ENCODE measurements around the gene NAGK.
"Not testable (repeated sequence)": the region's sequence is repeated elsewhere in the genome, so short reads cannot be mapped to it uniquely, and the experiment has no call there.

DNA sequence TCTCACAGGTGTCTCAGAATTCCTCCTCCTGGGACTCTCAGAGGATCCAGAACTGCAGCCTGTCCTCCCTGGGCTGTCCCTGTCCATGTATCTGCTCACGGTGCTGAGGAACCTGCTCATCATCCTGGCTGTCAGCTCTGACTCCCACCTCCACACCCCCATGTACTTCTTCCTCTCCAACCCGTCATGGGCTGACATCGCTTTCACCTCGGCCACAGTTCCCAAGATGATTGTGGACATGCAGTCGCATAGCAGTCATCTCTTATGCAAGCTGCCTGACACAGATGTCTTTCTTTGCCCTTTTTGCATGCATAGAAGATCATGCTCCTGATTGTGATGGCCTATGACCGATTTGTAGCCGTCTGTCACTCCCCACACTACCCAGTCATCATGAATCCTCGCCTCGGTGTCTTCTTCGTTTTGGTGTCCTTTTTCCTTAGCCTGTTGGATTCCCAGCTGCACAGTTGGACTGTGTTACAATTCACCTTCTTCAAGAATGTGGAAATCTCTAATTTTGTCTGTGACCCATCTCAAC lies 13.2 kb upstream of the NAGK start:
- TF ChIP-seq, protein P1, sequence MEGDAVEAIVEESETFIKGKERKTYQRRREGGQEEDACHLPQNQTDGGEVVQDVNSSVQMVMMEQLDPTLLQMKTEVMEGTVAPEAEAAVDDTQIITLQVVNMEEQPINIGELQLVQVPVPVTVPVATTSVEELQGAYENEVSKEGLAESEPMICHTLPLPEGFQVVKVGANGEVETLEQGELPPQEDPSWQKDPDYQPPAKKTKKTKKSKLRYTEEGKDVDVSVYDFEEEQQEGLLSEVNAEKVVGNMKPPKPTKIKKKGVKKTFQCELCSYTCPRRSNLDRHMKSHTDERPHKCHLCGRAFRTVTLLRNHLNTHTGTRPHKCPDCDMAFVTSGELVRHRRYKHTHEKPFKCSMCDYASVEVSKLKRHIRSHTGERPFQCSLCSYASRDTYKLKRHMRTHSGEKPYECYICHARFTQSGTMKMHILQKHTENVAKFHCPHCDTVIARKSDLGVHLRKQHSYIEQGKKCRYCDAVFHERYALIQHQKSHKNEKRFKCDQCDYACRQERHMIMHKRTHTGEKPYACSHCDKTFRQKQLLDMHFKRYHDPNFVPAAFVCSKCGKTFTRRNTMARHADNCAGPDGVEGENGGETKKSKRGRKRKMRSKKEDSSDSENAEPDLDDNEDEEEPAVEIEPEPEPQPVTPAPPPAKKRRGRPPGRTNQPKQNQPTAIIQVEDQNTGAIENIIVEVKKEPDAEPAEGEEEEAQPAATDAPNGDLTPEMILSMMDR (IDR thresholded peaks at IDR 0.05; ENCODE audit: low read depth, low read length, poor library complexity, severe bottlenecking) = not testable (repeated sequence)
- not testable (repeated sequence) for TF ChIP-seq EZH2phosphoT487 (IDR thresholded peaks at IDR 0.05; ENCODE audit: borderline replicate concordance, low read length)

All from DOHH2 (cell line).